C4-2B (cell line): ENCODE measurements around the gene ZNF467.

Source experiments
- H3K27ac ChIP-seq: fragments of 450-650 bp; 2 replicates; pipeline ENCODE4 v1.5.1; 2017
- ZFX ChIP-seq: fragments of 450-650 bp; IDR thresholded peaks from 2 replicates; pipeline ENCODE4 v1.6.1; 2017
- TF ChIP-seq, protein P1 (sequence below): fragments of 450-650 bp; conservative IDR thresholded peaks from 2 replicates; pipeline ENCODE4 v1.5.1; 2017; ENCODE audit warnings: mild to moderate bottlenecking

Gene ZNF467

DNA sequence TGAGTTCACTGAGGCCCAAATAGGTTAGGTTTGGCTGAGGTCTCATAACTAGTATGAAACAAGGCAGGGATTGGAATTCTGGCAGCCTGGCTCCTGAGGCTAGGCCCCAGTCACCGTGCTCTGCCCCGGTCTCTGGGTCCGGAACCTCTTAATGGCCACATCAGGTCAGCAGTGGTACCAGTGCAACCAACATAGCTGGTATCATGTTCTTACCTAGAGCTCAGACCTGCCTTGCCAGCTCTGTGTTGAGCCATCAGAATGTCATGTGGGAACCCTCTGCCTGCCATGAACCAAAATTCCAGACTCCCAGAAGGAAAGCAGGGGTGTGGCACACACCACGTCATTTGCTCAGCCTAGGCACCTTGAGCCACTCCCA, 56.5 kb downstream of the ZNF467 start:
- H3K27ac ChIP-seq, result no peak overlapping the region
- TF ChIP-seq ZFX, result no peak
- TF ChIP-seq, protein P1, sequence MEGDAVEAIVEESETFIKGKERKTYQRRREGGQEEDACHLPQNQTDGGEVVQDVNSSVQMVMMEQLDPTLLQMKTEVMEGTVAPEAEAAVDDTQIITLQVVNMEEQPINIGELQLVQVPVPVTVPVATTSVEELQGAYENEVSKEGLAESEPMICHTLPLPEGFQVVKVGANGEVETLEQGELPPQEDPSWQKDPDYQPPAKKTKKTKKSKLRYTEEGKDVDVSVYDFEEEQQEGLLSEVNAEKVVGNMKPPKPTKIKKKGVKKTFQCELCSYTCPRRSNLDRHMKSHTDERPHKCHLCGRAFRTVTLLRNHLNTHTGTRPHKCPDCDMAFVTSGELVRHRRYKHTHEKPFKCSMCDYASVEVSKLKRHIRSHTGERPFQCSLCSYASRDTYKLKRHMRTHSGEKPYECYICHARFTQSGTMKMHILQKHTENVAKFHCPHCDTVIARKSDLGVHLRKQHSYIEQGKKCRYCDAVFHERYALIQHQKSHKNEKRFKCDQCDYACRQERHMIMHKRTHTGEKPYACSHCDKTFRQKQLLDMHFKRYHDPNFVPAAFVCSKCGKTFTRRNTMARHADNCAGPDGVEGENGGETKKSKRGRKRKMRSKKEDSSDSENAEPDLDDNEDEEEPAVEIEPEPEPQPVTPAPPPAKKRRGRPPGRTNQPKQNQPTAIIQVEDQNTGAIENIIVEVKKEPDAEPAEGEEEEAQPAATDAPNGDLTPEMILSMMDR, result no peak

DNA sequence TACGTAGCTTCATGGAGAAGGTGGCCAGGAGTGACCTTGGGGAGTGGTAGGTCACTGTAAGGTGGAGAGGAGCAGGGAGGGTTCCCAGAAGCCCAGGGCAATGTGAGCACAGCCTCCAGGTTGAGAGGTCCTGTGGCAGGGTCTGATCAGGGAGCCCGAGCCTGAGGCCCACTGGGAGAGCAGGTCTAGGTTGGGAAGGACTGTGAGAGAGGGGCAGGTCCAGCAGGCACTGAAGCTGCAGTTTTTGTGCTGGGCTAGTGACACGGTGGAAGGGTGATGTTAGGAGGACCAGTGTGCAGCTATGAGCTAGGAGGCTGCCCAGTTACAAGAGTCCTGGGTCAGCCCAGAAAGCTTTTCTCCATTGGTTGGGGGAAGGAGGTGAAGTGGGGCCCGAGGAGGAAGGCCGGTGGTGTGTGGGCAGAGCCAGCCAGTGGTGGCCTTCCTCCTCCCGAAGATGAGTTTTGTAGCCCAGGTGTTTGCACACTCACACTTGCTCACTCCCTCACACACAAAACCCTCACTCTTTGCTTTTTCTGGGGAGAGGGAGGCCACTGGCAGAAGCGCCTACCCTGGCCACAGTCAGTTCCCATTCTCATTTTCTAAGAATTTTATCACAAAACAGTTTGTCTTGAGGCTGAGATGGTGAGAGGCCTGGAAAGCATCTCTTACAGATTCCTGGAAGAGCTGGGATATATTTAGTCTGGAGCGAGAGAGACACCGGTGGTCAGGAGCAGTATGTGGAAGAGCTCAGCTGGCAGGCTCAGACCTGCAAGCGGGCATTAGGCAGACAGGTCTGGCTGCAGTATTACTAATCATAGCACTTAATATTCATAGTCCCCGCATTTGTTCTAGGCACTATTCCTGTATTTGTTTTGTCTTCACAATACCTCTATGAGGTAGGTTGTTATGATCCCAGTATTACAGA, 57.1 kb downstream of the ZNF467 start:
- H3K27ac ChIP-seq, result no peak overlapping the region
- no peak for TF ChIP-seq ZFX
- TF ChIP-seq, protein P1, result no peak

DNA sequence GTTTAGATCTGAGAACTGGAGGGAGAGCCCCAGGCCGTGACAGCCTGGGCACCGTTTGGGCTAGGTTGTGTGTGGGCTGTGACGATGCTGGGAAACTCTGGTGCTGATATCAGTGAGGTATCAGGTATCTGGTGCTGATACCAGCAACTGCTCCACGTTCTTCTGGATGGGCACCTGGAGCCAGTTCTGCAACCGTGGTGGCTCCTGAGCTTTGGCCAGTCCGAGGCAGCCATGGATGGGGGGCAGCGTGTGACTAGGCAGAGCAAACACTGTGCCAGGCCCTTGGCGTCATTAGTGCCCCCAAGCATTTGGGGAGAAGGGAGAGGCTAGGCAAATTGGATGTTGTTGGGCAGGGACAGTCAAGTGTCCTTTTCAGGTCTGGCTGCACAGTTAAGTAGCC, 57.9 kb downstream of the ZNF467 start:
- no peak overlapping the region for H3K27ac ChIP-seq
- no peak for TF ChIP-seq ZFX
- TF ChIP-seq, protein P1, result no peak

DNA sequence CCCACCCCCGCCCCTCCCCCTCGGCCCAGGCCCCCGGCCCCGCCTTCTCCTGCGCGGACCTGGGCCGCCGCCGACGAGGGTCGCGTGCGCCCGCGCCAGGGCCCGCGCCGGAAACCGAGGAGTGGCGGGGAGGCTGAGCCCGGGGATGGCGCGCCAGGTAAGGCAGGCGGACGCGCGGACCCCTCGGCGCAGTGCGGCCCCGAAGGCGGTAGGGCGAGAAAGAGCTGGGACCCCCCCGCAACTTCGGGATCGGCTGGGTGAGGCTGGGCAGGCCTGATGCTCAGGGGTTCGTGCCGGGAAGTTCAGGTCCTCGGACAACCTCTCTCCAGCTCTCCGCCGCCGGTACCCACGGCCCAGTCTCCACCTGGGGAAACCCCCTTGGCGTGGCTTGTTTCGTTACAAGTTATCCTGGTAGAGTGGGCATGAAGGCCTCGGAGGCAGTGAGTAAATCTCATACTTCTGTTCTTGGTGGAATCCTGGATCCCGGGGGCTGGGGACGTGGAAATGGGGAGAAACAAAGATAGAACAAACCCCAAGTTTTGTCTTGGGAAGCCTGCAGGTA, 58.4 kb downstream of the ZNF467 start:
- no peak; the same call in 1 of the 2 replicates for TF ChIP-seq ZFX
- TF ChIP-seq, protein P1, result no peak
- no peak overlapping the region; the same call in 1 of the 2 replicates for H3K27ac ChIP-seq
